Muscle of back (tissue), 13 donors: ENCODE results near the gene ABRACL. TPM values are rescaled to one million over a fixed set of nuclear protein-coding genes. Genes with fewer than 3 reads are reported as not detected.
A peak's percentile ranks its signal among the peaks of the same experiment; 100 is the strongest.
"Not testable (repeated sequence)": the region's sequence is repeated elsewhere in the genome, so short reads cannot be mapped to it uniquely, and the experiment has no call there.

ENCODE experiments used
- DNase-seq, 3 donors: peaks; one replicate each; pipeline versions ENCODE4 v3.0.0 to v3.0.0-alpha.2; 2013
- long read RNA-seq, 9 donors: transcript quantifications; one replicate each; lab custom pipeline, GENCODE V29; 2026
- polyA plus RNA-seq, 10 donors: library from polyadenylated mRNA; unstranded; fragments of 120-200 nt; gene quantifications; one replicate each; pipeline ENCODE4 v1.2.1, GENCODE V29; 2013; ENCODE audit not compliant: insufficient read length in 10 of 10

Gene ABRACL, protein sequence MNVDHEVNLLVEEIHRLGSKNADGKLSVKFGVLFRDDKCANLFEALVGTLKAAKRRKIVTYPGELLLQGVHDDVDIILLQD
- polyA plus RNA-seq = 10 to 100 TPM; 14.0 to 43.4 (median 18.8) TPM
- long read RNA-seq, donor 1, transcript ABRACL-201 (3 exons, 845 nt) = major isoform, 14 of 20 reads
- long read RNA-seq, donor 1, partial matches to known transcripts = 6 of 20 reads
- long read RNA-seq, donor 1, other reads (novel, unspliced or antisense) = 0 of 20 reads
- long read RNA-seq, donor 2, transcript ABRACL-201 (3 exons, 845 nt) = major isoform, 11 of 11 reads
- long read RNA-seq, donor 2, partial matches to known transcripts = 0 of 11 reads
- long read RNA-seq, donor 2, other reads (novel, unspliced or antisense) = 0 of 11 reads
- long read RNA-seq, donor 3 = 0 reads
- long read RNA-seq, donor 4, partial matches to known transcripts = 0 of 3 reads
- long read RNA-seq, donor 4, other reads (novel, unspliced or antisense) = 0 of 3 reads
- long read RNA-seq, donor 5, transcript ABRACL-201 (3 exons, 845 nt) = major isoform, 22 of 33 reads
- long read RNA-seq, donor 5, partial matches to known transcripts = 11 of 33 reads
- long read RNA-seq, donor 5, other reads (novel, unspliced or antisense) = 0 of 33 reads
- long read RNA-seq, donor 6, transcript ABRACL-201 (3 exons, 845 nt) = major isoform, 14 of 14 reads
- long read RNA-seq, donor 6, partial matches to known transcripts = 0 of 14 reads
- long read RNA-seq, donor 6, other reads (novel, unspliced or antisense) = 0 of 14 reads
- long read RNA-seq, donor 7, transcript ABRACL-201 (3 exons, 845 nt) = major isoform, 5 of 5 reads
- long read RNA-seq, donor 7, partial matches to known transcripts = 0 of 5 reads
- long read RNA-seq, donor 7, other reads (novel, unspliced or antisense) = 0 of 5 reads
- long read RNA-seq, donor 8, transcript ABRACL-201 (3 exons, 845 nt) = major isoform, 12 of 12 reads
- long read RNA-seq, donor 8, partial matches to known transcripts = 0 of 12 reads
- long read RNA-seq, donor 8, other reads (novel, unspliced or antisense) = 0 of 12 reads
- long read RNA-seq, donor 9, partial matches to known transcripts = 0 of 1 reads
- long read RNA-seq, donor 9, other reads (novel, unspliced or antisense) = 0 of 1 reads

DNA sequence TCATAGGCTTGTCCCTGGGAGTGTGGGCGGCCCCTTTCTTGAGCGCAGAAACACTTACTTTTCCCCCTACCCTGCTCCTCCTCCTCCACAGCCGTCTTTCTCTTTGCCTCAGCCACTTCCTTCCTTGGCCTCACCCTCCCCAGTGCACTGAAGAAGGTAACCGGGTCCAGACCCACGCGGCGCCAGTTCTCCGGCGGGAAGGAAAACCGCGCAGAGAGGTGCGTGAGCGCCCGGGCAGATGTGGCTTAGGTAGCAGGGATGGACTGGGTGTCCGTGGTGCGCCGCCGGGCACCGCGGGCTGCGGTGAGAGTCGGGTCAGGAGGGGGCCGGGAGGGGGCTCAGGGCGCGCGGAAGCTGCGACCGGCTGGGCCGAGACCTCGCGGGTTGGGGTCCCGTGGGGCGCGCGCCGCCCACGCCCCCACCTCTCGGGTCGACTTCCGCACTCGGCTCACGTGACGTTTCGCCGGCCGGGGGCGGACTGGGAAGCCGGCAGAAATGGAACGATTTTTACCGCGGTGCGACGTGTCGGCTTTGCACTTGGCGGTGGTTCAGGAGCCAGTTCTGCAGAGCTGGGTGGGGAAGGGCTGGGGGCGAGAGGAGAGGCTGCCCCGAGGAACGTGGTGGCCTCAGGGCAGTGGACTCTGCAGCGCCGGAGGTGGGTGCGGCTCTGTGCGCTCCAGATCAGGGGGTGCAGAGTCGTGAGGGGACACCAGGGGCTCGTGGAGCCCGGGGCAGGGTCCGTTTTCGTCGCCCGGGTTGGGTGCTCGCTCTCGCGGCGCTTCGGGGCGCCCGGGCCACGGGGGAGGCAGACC is at the start of gene ABRACL:
Gene ABRACL (plus strand): TSS at position 88 of the 812 bp plus-strand sequence. CDS start 5,416 bp downstream, outside the sequence.
- DNase-seq = peak; percentile 43 to 86 (median 64)

DNA sequence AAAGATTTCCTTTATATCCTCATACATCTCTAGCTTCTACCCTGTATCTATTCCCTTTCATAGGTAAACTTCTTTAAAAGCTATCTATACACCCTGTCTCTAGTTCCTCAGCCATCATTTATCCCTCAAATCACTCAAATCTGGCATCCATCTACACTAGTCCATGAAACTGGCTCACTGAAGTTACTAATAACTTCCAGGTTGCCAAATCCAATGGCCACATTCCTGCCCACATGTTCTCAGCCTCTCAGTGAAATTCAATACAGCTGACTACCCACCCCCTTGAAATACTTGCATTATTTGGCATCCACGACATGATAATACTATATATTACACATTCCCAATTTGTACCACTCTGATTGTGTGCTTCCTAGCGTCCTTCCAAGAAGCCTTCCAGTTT is 49.2 kb upstream of the ABRACL start:
- no peak for DNase-seq

DNA sequence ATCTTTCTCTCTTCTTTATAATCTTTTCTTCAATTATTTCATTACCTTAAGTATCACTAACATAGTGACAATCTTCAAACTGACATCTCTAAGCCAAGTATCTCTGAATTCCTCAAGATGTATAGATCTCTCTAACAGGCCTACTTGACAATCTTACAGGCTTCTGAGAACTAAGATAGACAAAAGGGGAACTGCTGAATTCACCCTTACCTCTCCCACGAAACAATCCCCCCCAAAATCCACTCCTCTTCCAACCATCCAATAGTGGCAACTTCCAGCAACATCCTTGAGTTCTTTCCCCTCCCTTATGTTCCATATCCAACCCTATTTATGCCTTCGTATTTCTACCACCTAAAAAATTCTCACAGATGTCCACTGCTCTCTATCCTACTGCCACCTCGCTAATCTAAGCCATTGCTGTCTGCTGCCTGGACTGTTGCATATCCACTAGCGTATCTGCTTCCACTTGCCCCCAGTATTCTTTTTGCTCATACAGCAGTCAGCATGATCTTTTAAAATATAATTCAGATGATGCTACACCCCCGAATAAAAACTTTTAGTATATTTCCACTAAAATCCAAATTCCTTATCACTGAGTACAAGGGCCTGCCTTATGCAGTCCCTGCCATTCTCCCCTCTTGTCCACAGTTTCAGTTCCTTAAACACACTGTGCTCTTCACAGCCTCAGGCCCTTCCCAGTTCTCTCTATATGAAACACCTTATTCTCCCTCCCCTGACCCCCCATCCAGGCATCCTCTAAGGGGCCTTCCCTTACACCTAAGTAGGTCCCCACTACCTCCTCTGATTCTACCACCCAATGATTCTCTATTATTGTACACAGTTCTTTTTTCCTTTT is 48.5 kb upstream of the ABRACL start:
- DNase-seq = no peak

DNA sequence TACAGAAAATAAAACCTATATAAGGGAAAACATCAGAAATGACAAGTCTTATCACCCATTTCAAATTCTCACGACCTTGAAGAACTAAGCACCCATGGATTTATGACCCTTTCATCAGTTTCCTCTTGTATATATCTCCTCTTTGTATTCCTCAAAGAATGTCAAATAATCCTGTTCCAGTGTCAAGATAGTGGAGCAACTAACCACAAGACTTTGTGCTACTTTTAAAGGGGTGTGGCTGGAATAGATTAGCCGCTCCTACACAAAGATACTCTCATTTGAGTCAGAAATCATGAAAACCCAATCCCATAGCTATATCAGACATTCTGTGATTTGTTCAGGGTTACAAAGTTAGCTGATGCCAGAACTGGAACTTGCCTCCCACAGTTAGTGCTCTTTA is 47.1 kb upstream of the ABRACL start:
- DNase-seq = no peak

DNA sequence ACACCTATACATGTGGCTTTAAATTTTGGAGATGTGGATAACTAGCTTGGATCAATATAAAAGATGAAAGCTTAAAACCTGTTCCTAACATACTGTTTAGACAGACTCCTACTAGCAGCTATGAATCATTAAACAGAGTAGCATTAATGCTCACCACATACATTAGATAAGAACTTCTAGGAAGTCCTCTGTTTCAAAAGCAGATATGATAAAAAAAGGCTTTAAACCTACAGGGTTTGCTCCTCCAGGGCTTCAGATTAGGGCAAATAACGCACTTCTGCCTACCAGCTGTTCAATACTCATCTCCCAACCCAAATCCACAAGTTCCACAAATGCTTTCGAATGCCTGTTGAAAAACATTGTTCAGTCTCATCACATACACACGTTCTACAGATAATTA is 42.0 kb upstream of the ABRACL start:
- DNase-seq = peak in 1 of 3 donors; percentile 33

DNA sequence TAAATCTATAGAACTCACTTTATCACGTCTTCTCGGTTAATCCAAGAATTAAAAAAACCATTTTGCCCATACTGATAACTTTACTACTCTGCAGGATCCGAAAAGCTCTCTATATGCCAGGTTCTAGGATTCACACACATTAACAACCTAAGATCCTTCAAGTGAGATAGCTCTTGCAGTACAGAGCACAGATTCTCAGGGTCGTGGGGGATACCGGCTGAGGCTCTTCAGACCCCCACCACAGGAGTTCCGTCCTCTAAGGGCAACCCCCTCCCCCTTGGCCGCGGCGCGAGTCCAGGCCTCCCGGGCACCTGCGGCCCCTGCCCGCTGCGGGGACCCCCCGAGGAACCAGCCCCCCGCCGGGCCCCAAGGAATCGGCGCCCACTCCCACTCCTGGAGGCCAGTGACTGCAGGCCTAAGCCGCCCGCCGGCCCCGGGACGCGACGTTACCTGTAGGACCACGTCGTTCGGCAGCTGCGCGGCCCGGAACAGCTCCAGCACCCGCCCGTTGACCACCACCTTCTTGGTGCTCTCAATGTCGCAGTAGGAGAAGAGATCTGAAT is 41.4 kb upstream of the ABRACL start:
- no peak for DNase-seq

DNA sequence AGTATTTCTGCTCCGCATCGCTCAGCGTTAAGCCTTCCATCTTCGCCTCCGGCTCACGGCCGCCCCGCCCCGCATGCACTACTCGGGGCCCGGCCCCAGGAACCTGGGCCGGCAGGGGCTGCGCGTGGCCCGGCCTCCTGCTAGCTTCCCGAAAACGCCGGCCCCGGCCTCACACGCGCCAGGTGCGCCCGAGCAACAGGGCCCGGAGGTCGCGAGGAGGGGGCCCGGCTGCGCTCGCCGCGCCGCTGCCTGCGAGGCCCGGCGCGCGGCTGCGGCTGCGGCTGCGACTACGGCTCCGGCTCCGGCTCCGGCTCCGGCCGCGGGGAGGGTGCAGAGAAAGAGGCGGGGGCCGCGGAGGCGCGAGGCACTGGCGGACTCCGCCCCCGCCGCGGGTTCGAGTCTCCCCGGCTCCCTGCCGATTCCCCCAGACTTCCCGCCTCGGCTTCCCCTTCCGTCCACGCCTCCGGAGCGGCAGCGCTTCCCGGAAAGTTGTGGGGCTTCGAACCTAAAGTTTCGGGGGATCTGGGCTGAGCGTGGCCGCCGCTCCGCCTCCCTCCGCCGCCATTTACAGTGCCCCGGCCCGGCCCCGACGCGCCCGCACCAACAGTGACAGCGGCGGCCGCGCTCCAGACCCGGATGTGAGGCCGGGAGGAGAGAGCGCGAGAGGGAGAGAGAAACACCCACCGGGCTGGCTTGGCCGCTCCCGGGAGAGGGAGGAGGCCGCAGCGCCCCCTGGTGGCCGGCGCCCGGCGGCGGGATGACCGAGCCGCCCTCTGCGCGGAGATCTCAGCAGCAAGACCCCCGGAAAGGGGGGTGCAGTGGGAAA is 40.7 kb upstream of the ABRACL start, which contains the start of gene REPS1:
Gene REPS1 (minus strand): TSS at position 611 of the 826 bp plus-strand sequence. CDS start 571 bp downstream, at position 40.
- DNase-seq = peak; percentile 91 to 97 (median 94)

DNA sequence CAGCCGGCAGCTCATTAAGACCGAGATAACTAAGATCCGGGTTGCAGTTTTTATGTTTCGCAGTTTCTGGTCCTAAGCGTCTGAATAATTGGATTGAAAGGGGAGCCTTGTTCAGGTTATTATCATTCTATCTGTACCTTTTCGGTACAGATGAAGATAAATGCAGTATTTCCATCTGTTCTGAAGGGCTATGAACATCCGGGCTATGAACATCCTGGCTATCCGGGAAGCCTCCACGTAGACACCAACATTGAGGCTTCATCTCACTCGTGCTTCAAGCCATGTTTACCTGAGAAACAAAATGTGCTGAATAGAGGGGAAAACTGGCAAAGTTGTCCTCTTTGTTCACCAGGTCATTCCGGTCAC is 40.1 kb upstream of the ABRACL start:
- no peak for DNase-seq

DNA sequence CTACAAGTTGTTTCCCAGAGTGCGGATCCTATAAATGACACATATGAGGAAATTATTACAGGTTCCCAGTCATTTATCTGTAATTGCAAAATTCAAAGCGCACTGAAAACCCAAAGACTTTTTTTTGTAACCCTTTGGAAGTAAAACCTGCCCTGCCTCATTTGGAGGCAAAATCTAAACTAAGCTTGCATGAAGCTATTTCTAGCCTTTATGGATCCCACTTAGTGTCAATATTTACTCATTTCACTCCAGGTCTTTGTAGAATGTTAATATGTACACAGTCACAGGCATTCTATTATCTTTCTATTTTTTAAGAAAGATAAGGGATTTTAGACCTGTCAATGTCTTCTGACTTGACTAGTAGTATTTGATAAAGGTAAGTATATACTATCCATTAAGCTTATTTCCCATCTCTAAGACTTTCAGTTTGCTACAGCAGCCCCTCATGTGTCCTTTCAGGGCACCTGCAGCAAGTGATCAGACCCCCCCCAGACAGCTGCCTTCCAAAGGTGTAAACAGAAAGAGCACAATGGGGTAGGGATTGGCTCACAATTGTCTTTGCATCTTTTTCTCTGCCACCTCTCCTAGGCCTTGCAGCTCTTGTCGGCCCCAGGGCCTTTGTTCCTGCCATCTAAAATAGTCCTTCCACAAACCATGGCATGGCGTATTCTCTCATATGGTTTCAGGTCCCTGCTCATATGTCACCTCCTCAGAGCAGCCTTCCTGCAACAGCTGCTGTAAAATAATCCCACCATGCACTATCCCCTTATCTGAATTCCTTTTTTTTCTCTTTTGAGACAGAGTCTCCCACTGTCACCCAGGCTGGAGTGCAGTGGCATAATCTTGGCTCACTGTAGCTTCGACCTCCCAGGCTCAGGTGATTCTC is 39.2 kb upstream of the ABRACL start:
- no peak for DNase-seq

DNA sequence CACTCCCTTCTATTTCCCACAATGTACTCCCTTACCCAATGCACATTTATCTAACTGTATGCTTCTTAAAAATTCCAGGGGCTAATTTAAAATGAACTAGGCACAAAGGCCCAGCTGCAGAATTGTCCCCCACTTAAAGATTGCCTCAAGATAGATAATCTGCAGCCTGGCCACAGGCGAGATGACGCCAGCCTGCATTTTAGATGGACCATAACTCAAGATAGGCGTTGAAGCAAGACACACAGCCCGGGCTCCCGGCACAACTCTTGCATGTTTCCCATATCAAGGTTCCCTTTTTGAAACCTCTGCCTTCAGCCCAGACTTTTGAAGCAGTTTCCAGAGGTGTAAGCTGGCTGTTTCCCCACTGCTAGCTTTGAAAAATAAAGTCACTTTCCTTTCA is 37.3 kb upstream of the ABRACL start:
- DNase-seq = no peak

DNA sequence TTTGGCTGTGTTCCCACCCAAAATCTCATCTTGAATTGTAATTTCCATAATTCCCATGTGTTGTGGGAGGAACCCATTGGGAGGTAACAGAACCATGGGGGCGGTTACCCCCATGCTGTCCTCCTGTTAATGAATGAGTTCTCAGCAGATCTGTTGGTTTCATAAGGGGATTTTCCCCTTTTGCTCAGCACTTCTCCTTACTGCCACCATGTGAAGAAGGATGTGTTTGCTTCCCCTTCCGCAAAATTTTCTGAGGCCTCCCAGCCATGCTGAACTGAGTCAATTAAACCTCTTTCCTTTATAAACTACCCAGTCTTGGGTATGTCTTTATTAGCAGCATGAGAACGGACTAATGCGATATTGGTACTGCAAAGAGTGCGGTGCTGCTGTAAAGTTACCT is 35.6 kb upstream of the ABRACL start:
- DNase-seq = not testable (repeated sequence)

DNA sequence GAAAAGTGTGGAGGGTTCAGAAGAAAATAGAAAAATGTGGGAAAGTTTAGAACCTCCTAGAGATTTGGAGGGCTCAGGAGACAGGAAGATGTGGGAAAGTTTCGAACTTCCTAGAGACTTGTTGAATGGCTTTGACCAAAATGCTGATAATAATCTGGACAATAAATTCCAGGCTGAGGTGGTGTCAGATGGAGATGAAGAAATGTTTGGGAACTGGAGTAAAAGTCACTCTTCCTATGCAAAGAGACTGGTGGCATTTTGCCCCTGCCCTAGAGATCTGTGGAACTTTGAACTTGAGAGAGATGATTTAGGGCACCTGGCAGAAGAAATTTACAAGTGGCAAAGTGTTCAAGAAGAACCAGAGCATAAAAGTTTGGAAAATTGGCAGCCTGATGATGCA is 35.1 kb upstream of the ABRACL start:
- not testable (repeated sequence) for DNase-seq

DNA sequence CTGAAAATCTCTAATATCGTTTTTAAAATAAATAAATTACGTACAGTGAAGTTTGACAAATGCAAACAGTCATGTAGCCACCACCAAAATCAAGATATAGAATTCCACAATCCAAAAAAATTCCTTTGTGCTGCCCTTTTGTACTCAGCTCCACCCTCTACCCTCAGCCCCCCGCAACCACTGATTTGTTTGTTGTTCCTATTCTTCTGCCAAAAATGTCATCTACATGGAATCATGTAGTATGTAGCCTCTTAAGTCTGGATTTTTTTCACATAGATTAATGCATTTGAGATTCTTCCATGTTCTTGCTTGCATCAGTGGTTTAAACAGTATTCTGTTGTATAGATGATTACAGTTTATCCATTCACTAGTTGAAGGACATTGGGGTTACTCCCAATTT is 32.0 kb upstream of the ABRACL start:
- no peak for DNase-seq

DNA sequence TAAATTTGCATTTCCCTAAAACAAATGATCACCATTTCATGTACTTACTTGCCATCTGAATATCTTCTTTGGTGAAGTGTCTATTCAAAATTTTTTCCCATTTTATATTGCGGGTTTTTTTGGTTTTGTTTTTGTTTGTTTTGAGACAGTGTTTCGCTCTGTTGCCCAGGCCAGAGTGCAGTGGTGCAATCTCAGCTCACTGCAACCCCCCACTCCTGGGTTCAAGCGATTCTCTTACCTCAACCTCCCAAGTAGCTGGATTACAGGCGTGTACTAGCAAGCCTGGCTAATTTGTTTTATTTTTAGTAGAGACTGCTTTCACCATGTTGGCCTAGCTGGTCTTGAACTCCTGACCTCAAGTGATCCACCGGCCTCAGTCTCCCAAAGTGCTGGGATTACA is 31.4 kb upstream of the ABRACL start:
- DNase-seq = no peak

DNA sequence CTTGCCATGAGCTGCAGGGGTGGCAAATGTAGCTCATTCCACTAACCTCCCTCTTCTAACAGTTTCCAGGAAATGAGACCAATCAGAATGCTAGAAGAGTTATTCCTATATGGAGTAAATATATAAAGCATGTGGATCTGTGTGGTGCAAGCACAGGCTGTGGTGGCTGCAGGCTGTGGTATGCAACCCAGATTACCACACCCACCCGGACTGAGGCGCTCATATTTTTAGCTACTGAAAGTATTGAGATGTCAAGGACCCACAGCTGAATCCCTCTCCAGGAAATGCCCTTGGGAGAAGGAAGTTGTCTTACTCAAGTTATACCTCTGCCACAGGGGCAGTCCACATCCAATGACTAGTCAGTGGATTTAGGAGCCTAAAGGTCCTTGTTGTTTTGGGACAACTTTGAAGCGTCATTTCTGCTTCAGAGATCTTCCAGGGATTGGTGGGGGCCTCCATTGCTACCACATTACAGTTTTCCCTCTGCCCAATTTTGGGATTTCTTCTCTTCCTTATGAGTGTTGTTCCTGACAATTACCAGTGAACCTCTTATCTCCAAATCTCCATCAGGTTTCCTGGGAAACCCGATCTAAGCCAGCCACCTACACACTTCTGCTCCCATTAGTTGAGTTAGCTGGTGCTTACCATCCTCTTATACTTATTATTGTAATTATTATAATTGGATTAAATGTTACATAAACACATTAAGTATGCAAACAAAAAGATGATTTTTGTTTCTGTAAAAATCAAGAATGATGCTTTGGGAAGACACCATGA is 28.4 kb upstream of the ABRACL start:
- no peak for DNase-seq

DNA sequence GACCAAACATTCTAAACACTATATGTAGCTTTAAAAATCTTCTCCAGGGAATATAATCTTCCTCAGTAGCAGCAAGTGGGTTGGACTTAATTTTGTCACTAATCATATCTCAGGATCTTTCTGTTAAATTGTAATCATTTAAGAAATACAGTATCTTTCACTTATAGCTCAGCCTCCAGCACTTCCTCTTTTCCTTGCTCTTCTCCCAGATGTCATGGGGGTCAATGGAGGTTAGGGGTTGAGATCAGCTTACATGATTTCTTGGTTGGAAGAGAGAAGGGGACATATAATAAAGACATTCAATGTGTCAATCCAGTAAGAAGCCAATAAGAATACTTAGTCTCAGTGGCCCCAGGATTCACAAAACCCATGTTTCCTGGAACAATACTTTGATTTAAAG is 24.8 kb upstream of the ABRACL start:
- no peak for DNase-seq

DNA sequence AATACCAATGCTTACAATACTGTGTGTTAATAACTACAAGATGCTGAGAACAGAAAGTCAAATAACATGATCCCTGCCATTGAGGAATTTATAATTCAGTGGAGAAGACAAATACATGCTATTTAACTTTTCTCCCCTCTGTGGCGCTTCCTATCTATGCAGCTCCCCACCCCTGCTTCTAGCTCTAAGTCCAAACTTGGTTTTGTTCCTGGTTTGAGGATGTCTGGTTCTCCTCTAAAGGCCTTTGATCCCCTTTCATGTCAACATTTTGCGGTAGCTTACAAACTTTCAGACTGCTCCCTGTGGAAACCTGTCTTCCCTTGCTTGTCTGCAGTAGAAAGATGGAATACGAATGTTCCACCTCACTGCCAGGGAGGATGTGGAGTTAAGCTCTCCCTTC is 22.1 kb upstream of the ABRACL start:
- DNase-seq = no peak
